GM21825 (cell line): Measurements from ENCODE around the gene GPS1.

Experiments used
- ATAC-seq: cut with Tn5 transposase; IDR thresholded peaks from one replicate; pipeline ENCODE4 v1.9.1; 2021; ENCODE audit warnings: mild to moderate bottlenecking, moderate library complexity; ENCODE audit not compliant: unreplicated experiment

Gene GPS1

GRCh38 chr17:82051776-82052637 lies at the start of gene GPS1, which contains the start of gene RFNG:
Gene GPS1, plus strand, starts transcription at chr17:82051898. Its CDS starts 34 bp downstream, at chr17:82051932.
Gene RFNG, minus strand, starts transcription at chr17:82051811. Its CDS starts 45 bp downstream, at chr17:82051766.
- ATAC-seq = peak; percentile 45

GRCh38 chr17:82003411-82004381 lies 48.0 kb upstream of the GPS1 start:
- ATAC-seq = no peak

GRCh38 chr17:82004517-82005455 lies 46.9 kb upstream of the GPS1 start:
- no peak for ATAC-seq

GRCh38 chr17:82005701-82006348 lies 45.9 kb upstream of the GPS1 start:
- ATAC-seq = no peak

- no peak for ATAC-seq
Measured at GRCh38 chr17:82006468-82007227, 45.0 kb upstream of the GPS1 start.

GRCh38 chr17:82007228-82007494 lies 44.5 kb upstream of the GPS1 start:
- no peak for ATAC-seq

GRCh38 chr17:82007495-82008257 lies 44.0 kb upstream of the GPS1 start:
- ATAC-seq = no peak

GRCh38 chr17:82008258-82008940 lies 43.3 kb upstream of the GPS1 start:
- ATAC-seq = no peak

GRCh38 chr17:82008941-82009405 lies 42.7 kb upstream of the GPS1 start:
- no peak for ATAC-seq

- no peak for ATAC-seq
Measured at GRCh38 chr17:82009413-82009812, 42.3 kb upstream of the GPS1 start.

GRCh38 chr17:82010575-82011525 lies 40.8 kb upstream of the GPS1 start:
- no peak for ATAC-seq

- ATAC-seq = no peak
Measured at GRCh38 chr17:82011617-82012187, 40.0 kb upstream of the GPS1 start.

GRCh38 chr17:82012261-82012639 lies 39.4 kb upstream of the GPS1 start:
- no peak for ATAC-seq

- no peak for ATAC-seq
Measured at GRCh38 chr17:82012640-82013295, 38.9 kb upstream of the GPS1 start.

- no peak for ATAC-seq
Measured at GRCh38 chr17:82013341-82013740, 38.4 kb upstream of the GPS1 start.

GRCh38 chr17:82013772-82014321 lies 37.9 kb upstream of the GPS1 start:
- no peak for ATAC-seq
